Activated naive CD4-positive, alpha-beta T cell (primary cell): ENCODE data around the gene GOLPH3L.
"Not testable (repeated sequence)": the region's sequence is repeated elsewhere in the genome, so short reads cannot be mapped to it uniquely, and the experiment has no call there.

ENCODE experiments used
- DNase-seq, 4 experiments: peaks; one replicate each; lab custom pipeline; 2025; lab: John Stamatoyannopoulos, UW

The GOLPH3L gene

GRCh38 chr1:150615346-150616201, 81.4 kb downstream of the GOLPH3L start:
- DNase-seq: no peak

- DNase-seq: no peak
Measured at GRCh38 chr1:150613061-150613920, 83.7 kb downstream of the GOLPH3L start.

GRCh38 chr1:150612014-150612345, 85.0 kb downstream of the GOLPH3L start:
- no peak for DNase-seq

- no peak for DNase-seq
Measured at GRCh38 chr1:150610576-150610975, 86.4 kb downstream of the GOLPH3L start.

GRCh38 chr1:150609732-150610131, 87.2 kb downstream of the GOLPH3L start:
- no peak for DNase-seq

GRCh38 chr1:150606463-150607142, 90.4 kb downstream of the GOLPH3L start:
- no peak for DNase-seq

- DNase-seq: not testable (repeated sequence)
Measured at GRCh38 chr1:150605451-150605731, 91.6 kb downstream of the GOLPH3L start.

GRCh38 chr1:150604226-150604588, 92.7 kb downstream of the GOLPH3L start:
- DNase-seq: no peak

GRCh38 chr1:150603711-150604110, 93.2 kb downstream of the GOLPH3L start:
- DNase-seq: no peak

- not testable (repeated sequence) for DNase-seq
Measured at GRCh38 chr1:150602372-150602771, 94.6 kb downstream of the GOLPH3L start.

- DNase-seq: no peak
Measured at GRCh38 chr1:150601540-150601939, 95.4 kb downstream of the GOLPH3L start.

GRCh38 chr1:150598346-150598745, 98.6 kb downstream of the GOLPH3L start:
- DNase-seq: not testable (repeated sequence)

- DNase-seq: no peak
Measured at GRCh38 chr1:150596976-150597375, 100.0 kb downstream of the GOLPH3L start.
